Adrenal gland (tissue), 5 donors: Measurements from ENCODE around the gene CDRT4.

ENCODE experiments used
- CTCF ChIP-seq, 6 experiments: fragments of 450-650 bp in 4 of 6; fragments of 200-600 bp in 2 of 6; sonication (generic) in 1 of 6; IDR thresholded peaks; 1 replicate in 5 of 6; 2 replicates in 1 of 6; pipeline versions ENCODE4 v1.5.1 to v1.8.0; 2016 to 2021; ENCODE audit warnings: antibody characterized with exemption in 6 of 6, mild to moderate bottlenecking in 2 of 6, moderate library complexity in 1 of 6
- POLR2A ChIP-seq, 2 donors: fragments of 450-650 bp; IDR thresholded peaks; one replicate each; pipeline ENCODE4 v1.6.1; 2017; ENCODE audit warnings: antibody characterized with exemption in 2 of 2, mild to moderate bottlenecking in 2 of 2, moderate library complexity in 1 of 2
- donor health status: DM: no; HTN: no; CAD: no.

- no peak for TF ChIP-seq POLR2A (IDR thresholded peaks at IDR 0.05)
- no peak for TF ChIP-seq CTCF (IDR thresholded peaks at IDR 0.05)
These were observed 42.9 kb downstream of the CDRT4 start for GRCh38 chr17:15424521-15424920.
